NB4 (cell line): ENCODE data around the gene POLA1.

Source experiments
- DNase-seq: peaks from one replicate; pipeline ENCODE4 v3.0.0; 2010; ENCODE audit warnings: low read depth
- H3K4me3 ChIP-seq: one replicate; pipeline ENCODE4 v1.5.1; 2011; ENCODE audit warnings: mild to moderate bottlenecking, low read depth, low read length, moderate library complexity
- CTCF ChIP-seq: IDR thresholded peaks from one replicate; pipeline ENCODE4 v1.5.1; 2012; ENCODE audit warnings: low read depth, low read length
- MAX ChIP-seq: IDR thresholded peaks from 2 replicates; pipeline ENCODE4 v1.6.1; 2011; ENCODE audit warnings: low read depth, low read length
- MYC ChIP-seq: IDR thresholded peaks from 2 replicates; pipeline ENCODE4 v1.6.1; 2011; ENCODE audit warnings: low read depth, low read length
- POLR2A ChIP-seq: IDR thresholded peaks from 2 replicates; pipeline ENCODE4 v1.6.1; 2011; ENCODE audit warnings: mild to moderate bottlenecking; ENCODE audit not compliant: insufficient read length; ENCODE audit errors: extremely low read depth

Gene POLA1

GRCh38 chrX:25016938-25017598, 323.4 kb downstream of the POLA1 start:
- TF ChIP-seq POLR2A = no peak
- TF ChIP-seq MYC = no peak
- TF ChIP-seq MAX = no peak
- TF ChIP-seq CTCF = no peak
- no peak for DNase-seq
- no peak overlapping the region for H3K4me3 ChIP-seq

GRCh38 chrX:25017667-25018247, 324.0 kb downstream of the POLA1 start:
- H3K4me3 ChIP-seq = no peak overlapping the region
- DNase-seq = no peak
- TF ChIP-seq MAX (no peak), POLR2A (no peak), CTCF (no peak), MYC (no peak)

- DNase-seq = no peak
- TF ChIP-seq CTCF (no peak), MAX (no peak), MYC (no peak), POLR2A (no peak)
- H3K4me3 ChIP-seq = no peak overlapping the region
Observed at GRCh38 chrX:25018682-25019081, 325.0 kb downstream of the POLA1 start.

GRCh38 chrX:25019707-25020390, 326.1 kb downstream of the POLA1 start:
- no peak for DNase-seq
- no peak overlapping the region for H3K4me3 ChIP-seq
- no peak for TF ChIP-seq CTCF
- no peak for TF ChIP-seq MYC
- TF ChIP-seq MAX = no peak
- no peak for TF ChIP-seq POLR2A

- TF ChIP-seq CTCF = no peak
- TF ChIP-seq MAX = no peak
- no peak for TF ChIP-seq POLR2A
- no peak for TF ChIP-seq MYC
- H3K4me3 ChIP-seq = no peak overlapping the region
- DNase-seq = no peak
Observed at GRCh38 chrX:25020391-25020904, 326.7 kb downstream of the POLA1 start.
